GM12872 (cell line): ENCODE data around the gene DCAF5.

Experiments
- TF ChIP-seq, protein P1 (sequence below): IDR thresholded peaks from 3 replicates; pipeline ENCODE4 v1.5.1; 2011; ENCODE audit warnings: low read depth, mild to moderate bottlenecking, low read length, moderate library complexity; ENCODE audit not compliant: insufficient read depth

Gene DCAF5

DNA sequence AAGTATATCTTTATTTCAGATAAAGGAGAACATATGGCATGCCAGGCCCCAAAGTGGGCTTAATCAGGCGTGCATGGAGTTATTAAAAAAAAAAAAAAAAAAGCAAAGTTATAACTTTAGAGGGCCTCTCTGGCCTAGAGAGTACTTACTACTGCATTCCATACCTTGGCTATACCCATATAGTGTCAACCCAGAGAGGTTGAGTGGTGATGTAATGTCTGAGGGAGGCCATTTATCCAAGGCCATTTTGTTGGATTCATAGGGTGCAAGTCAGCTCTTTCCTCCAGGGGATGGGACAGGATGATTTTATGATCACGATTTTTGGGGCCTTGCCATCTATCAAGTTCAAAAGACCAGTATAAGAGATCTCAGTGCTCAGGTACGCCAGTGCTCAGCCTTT lies 66.4 kb downstream of the DCAF5 start:
- TF ChIP-seq, protein P1, sequence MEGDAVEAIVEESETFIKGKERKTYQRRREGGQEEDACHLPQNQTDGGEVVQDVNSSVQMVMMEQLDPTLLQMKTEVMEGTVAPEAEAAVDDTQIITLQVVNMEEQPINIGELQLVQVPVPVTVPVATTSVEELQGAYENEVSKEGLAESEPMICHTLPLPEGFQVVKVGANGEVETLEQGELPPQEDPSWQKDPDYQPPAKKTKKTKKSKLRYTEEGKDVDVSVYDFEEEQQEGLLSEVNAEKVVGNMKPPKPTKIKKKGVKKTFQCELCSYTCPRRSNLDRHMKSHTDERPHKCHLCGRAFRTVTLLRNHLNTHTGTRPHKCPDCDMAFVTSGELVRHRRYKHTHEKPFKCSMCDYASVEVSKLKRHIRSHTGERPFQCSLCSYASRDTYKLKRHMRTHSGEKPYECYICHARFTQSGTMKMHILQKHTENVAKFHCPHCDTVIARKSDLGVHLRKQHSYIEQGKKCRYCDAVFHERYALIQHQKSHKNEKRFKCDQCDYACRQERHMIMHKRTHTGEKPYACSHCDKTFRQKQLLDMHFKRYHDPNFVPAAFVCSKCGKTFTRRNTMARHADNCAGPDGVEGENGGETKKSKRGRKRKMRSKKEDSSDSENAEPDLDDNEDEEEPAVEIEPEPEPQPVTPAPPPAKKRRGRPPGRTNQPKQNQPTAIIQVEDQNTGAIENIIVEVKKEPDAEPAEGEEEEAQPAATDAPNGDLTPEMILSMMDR, result no peak

DNA sequence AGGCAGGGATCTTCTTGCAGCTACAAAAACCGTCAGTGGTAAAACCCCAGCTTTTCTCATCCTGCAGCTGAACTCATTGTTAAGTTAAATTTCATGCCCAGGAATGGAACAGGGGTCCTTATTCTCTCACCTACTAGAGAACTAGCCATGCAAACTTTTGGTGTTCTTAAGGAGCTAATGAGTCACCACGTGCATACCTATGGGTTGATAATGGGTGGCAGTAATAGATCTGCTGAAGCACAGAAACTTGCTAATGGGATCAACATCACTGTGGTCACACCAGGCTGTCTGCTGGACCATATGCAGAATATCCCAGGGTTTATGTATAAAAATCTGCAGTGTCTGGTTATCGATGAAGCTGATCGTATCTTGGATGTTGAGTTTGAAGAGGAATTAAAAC lies 68.9 kb downstream of the DCAF5 start:
- TF ChIP-seq, protein P1, result no peak

DNA sequence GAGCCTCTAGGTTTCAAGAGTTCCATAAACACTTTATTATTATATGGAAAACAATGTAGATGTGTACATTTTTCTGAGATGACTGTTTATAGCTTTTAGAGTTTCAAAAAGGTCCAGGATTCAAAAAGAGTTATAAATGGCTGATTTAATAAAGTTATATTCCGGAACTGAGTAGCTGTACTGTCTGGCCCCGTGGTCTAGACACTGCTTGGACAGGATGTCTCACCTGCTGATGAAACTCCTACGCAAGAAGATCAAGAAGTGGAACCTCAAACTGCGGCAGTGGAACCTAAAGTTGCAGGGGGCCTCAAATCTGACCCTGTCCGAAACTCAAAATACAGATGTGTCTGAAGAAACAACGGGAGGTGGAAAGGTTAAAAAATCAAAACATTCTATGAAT lies 69.7 kb downstream of the DCAF5 start:
- TF ChIP-seq, protein P1, result no peak

GRCh38 chr14:69081271-69081670 lies 71.6 kb downstream of the DCAF5 start:
- TF ChIP-seq, protein P1, result no peak

GRCh38 chr14:69079747-69080146 lies 73.2 kb downstream of the DCAF5 start:
- TF ChIP-seq, protein P1, result no peak

GRCh38 chr14:69079188-69079742 lies 73.7 kb downstream of the DCAF5 start:
- TF ChIP-seq, protein P1, result no peak

GRCh38 chr14:69077841-69078240 lies 75.1 kb downstream of the DCAF5 start:
- TF ChIP-seq, protein P1, result no peak
